GM12878 (cell line): Measurements from ENCODE around the gene C1orf198. TPM values are rescaled to one million over a fixed set of nuclear protein-coding genes. Genes with fewer than 3 reads are reported as not detected.

Experiments
- ATAC-seq: fragments of 200-7000 bp; cut with Tn5 transposase; 3 replicates; pipeline ENCODE4 v1.9.1; 2020; ENCODE audit warnings: mild to moderate bottlenecking, moderate library complexity
- BruUV-seq: library from RNA; stranded (reverse); fragments of 400-500 nt; replicated peaks from 2 replicates; lab custom pipeline; 2021; lab: Mats Ljungman, UMichigan
- CTCF ChIA-PET: fragments of 300-600 bp; sonication (Branson Sonifier 250); formaldehyde crosslinking; extraction: SDS; loops from one replicate; lab custom pipeline; 2021; ENCODE audit warnings: inconsistent platforms; lab: Yijun Ruan, JAX
- POLR2A ChIA-PET: fragments of 350-600 bp; formaldehyde crosslinking; extraction: SDS; loops from one replicate; lab custom pipeline; 2021; ENCODE audit warnings: inconsistent platforms; lab: Charles Lee
- RAD21 ChIA-PET: fragments of 300-600 bp; sonication (Branson Sonifier 250); formaldehyde crosslinking; loops from one replicate; lab custom pipeline; 2023; ENCODE audit warnings: antibody characterized with exemption; ENCODE audit not compliant: unreplicated experiment; lab: Charles Lee
- SMC1A ChIA-PET: fragments of 300-600 bp; sonication (Branson Sonifier 250); formaldehyde crosslinking; loops from one replicate; lab custom pipeline; 2023; ENCODE audit not compliant: unreplicated experiment, uncharacterized antibody; lab: Charles Lee
- DNase-seq: peaks from one replicate; pipeline ENCODE4 v3.0.0-alpha.2; 2011; ENCODE audit warnings: low read depth, low spot score
- FAIRE-seq: peaks from 3 replicates; lab custom pipeline; 2011; peaks lifted over from hg19 to GRCh38; lab: Jason Lieb, UNC
- H2AFZ ChIP-seq: 2 replicates; pipeline ENCODE4 v1.6.0; 2011; ENCODE audit warnings: low read depth, low read length, control low read depth; ENCODE audit not compliant: control insufficient read depth
- H3K27ac ChIP-seq: 2 replicates; pipeline ENCODE4 v1.5.1; 2011; ENCODE audit warnings: control low read depth; ENCODE audit not compliant: control insufficient read depth, insufficient read depth
- H3K27me3 ChIP-seq, 2 experiments: replicated peaks in 1 of 2; 2 replicates each; pipeline versions ENCODE4 v1.6.0 to v1.6.1; 2011; ENCODE audit warnings: low read length in 1 of 2; ENCODE audit not compliant: control insufficient read depth in 2 of 2, insufficient read depth in 2 of 2
- H3K36me3 ChIP-seq, 2 experiments: 2 replicates each; pipeline ENCODE4 v1.5.1; 2011; ENCODE audit warnings: low read length in 1 of 2; ENCODE audit not compliant: control insufficient read depth in 2 of 2, insufficient read depth in 2 of 2
- H3K4me1 ChIP-seq: 2 replicates; pipeline ENCODE4 v1.6.1; 2011; ENCODE audit warnings: mild to moderate bottlenecking, low read length, moderate library complexity, mixed read lengths; ENCODE audit not compliant: control insufficient read depth, insufficient read depth
- H3K4me2 ChIP-seq: 2 replicates; pipeline ENCODE4 v1.6.0; 2011; ENCODE audit warnings: control low read depth; ENCODE audit not compliant: control insufficient read depth, insufficient read depth
- H3K4me3 ChIP-seq: fragments of 200-600 bp; sonication (generic); 2 replicates; pipeline ENCODE4 v1.5.1; 2016
- H3K79me2 ChIP-seq: 2 replicates; pipeline ENCODE4 v1.6.0; 2011; ENCODE audit warnings: low read length; ENCODE audit not compliant: control insufficient read depth, insufficient read depth
- H3K9ac ChIP-seq: 2 replicates; pipeline ENCODE4 v1.8.0; 2011; ENCODE audit warnings: low read length, control low read depth, mixed read lengths; ENCODE audit not compliant: control insufficient read depth, insufficient read depth
- H3K9me3 ChIP-seq: replicated peaks from 3 replicates; pipeline ENCODE4 v1.5.1; 2011; ENCODE audit warnings: mild to moderate bottlenecking, low read length; ENCODE audit not compliant: control insufficient read depth, insufficient read depth
- H4K20me1 ChIP-seq: 2 replicates; pipeline ENCODE4 v1.6.0; 2011; ENCODE audit not compliant: control insufficient read depth, insufficient read depth
- ASH2L ChIP-seq: fragments of 300-600, 200-600 bp; sonication (generic); IDR thresholded peaks from 2 replicates; pipeline ENCODE4 v1.6.1; 2017; ENCODE audit warnings: low read depth, mild to moderate bottlenecking, borderline replicate concordance
- BACH1 ChIP-seq: fragments of 450-650 bp; IDR thresholded peaks from 2 replicates; pipeline ENCODE4 v1.6.1; 2017; ENCODE audit warnings: mild to moderate bottlenecking, borderline replicate concordance
- BCL11A ChIP-seq: IDR thresholded peaks from 2 replicates; pipeline ENCODE4 v1.6.1; 2011; ENCODE audit warnings: low read depth, low read length
- CHD1 ChIP-seq: IDR thresholded peaks from 2 replicates; pipeline ENCODE4 v1.6.1; 2012; ENCODE audit warnings: low read depth, low read length, improper control_type of control experiment
- EZH2 ChIP-seq: IDR thresholded peaks from 2 replicates; pipeline ENCODE4 v1.6.1; 2012; ENCODE audit warnings: low read depth, mild to moderate bottlenecking, control low read depth, inconsistent platforms, low read length, borderline replicate concordance; ENCODE audit not compliant: control insufficient read depth
- HDAC2 ChIP-seq: fragments of 200-600 bp; sonication (generic); IDR thresholded peaks from 2 replicates; pipeline ENCODE4 v1.6.1; 2017
- MTA3 ChIP-seq: IDR thresholded peaks from 2 replicates; pipeline ENCODE4 v1.6.1; 2012; ENCODE audit warnings: low read length, inconsistent platforms, borderline replicate concordance
- NBN ChIP-seq: fragments of 450-650 bp; IDR thresholded peaks from 2 replicates; pipeline ENCODE4 v1.6.1; 2016
- PML ChIP-seq: IDR thresholded peaks from 2 replicates; pipeline ENCODE4 v1.6.1; 2012; ENCODE audit warnings: low read length, inconsistent platforms
- SMC3 ChIP-seq: IDR thresholded peaks from 2 replicates; pipeline ENCODE4 v1.6.1; 2011; ENCODE audit warnings: low read length, improper control_type of control experiment, borderline replicate concordance
- SREBF2 ChIP-seq: IDR thresholded peaks from 2 replicates; pipeline ENCODE4 v1.6.1; 2012; ENCODE audit warnings: mild to moderate bottlenecking, low read length
- STAT1 ChIP-seq: fragments of 450-650 bp; conservative IDR thresholded peaks from 2 replicates; pipeline ENCODE4 v1.6.1; 2014; ENCODE audit warnings: antibody characterized with exemption, mild to moderate bottlenecking
- TARDBP ChIP-seq: IDR thresholded peaks from 2 replicates; pipeline ENCODE4 v1.6.1; 2016; ENCODE audit warnings: borderline replicate concordance
- WGBS: methylation state at CpG from one replicate; pipeline ENCODE4 v1.1.6; 2016; ENCODE audit warnings: low lambda C conversion rate; ENCODE audit not compliant: insufficient replicate concordance, insufficient coverage; ENCODE audit errors: missing lambda C conversion rate; 5-methylcytosine and 5-hydroxymethylcytosine counted together
- in situ Hi-C: fragments of 300-500 bp; cut with MboI; formaldehyde crosslinking; loops from 9 replicates; pipeline ENCODE4 v1.14.3; 2018; ENCODE audit warnings: mixed read lengths
- intact Hi-C: fragments of 100-400 bp; cut with micrococcal nuclease; formaldehyde crosslinking; loops from one replicate; pipeline ENCODE4 v1.14.2; 2022; ENCODE audit not compliant: unreplicated experiment
- polyA plus RNA-seq, 11 experiments: library from polyadenylated mRNA; depleted of rRNA in 4 of 11; unstranded in 6 of 11; stranded (reverse) in 5 of 11; fragments of >200 nt; fragmentation: Nextera tagmentation in 4 of 11; fragmentation: Illumina TruSeq in 1 of 11; extraction: Ambion mirVana in 4 of 11; extraction: Trizol in 1 of 11; gene quantifications; 1 replicate in 1 of 11; 2 replicates in 10 of 11; pipeline versions ENCODE4 v1.2.1 to v1.2.3, GENCODE V29; 2011 to 2016; ENCODE audit warnings: inconsistent platforms in 2 of 11, missing spikeins in 2 of 11, low read depth in 1 of 11
- total RNA-seq, 4 experiments: library from RNA; depleted of rRNA in 3 of 4; stranded (reverse); fragments of >200 nt in 3 of 4; fragmentation: Illumina TruSeq in 1 of 4; extraction: Trizol in 1 of 4; gene quantifications; 2 replicates each; pipeline versions ENCODE4 v1.2.1 to v1.2.3, GENCODE V29; 2013 to 2021
- TF ChIP-seq, protein P1 (sequence below): fragments of 150-350 bp; IDR thresholded peaks from 2 replicates; pipeline ENCODE4 v1.6.1; 2014; ENCODE audit warnings: mild to moderate bottlenecking, low read depth, low read length
- TF ChIP-seq, protein P2 (sequence below), 3 experiments: IDR thresholded peaks in 2 of 3; conservative IDR thresholded peaks in 1 of 3; 2 replicates each; pipeline ENCODE4 v1.5.1; 2011; ENCODE audit warnings: low read depth in 3 of 3, low read length in 3 of 3, mild to moderate bottlenecking in 3 of 3, control low read depth in 2 of 3, moderate library complexity in 2 of 3, inconsistent platforms in 1 of 3, mixed read lengths in 1 of 3; ENCODE audit not compliant: control insufficient read depth in 2 of 3, insufficient read depth in 1 of 3; ENCODE audit errors: extremely low read depth in 1 of 3
- TF ChIP-seq, protein P3 (sequence below): fragments of 450-650 bp; IDR thresholded peaks from 2 replicates; pipeline ENCODE4 v1.6.1; 2017; ENCODE audit warnings: mild to moderate bottlenecking

Gene C1orf198
- total and polyA plus RNA-seq, 10 of the 15 experiments (the other 5 are each of a cell fraction or from before 2014, with no cell fraction given) = 0.16 to 2.8 (median 1.1) TPM

DNA sequence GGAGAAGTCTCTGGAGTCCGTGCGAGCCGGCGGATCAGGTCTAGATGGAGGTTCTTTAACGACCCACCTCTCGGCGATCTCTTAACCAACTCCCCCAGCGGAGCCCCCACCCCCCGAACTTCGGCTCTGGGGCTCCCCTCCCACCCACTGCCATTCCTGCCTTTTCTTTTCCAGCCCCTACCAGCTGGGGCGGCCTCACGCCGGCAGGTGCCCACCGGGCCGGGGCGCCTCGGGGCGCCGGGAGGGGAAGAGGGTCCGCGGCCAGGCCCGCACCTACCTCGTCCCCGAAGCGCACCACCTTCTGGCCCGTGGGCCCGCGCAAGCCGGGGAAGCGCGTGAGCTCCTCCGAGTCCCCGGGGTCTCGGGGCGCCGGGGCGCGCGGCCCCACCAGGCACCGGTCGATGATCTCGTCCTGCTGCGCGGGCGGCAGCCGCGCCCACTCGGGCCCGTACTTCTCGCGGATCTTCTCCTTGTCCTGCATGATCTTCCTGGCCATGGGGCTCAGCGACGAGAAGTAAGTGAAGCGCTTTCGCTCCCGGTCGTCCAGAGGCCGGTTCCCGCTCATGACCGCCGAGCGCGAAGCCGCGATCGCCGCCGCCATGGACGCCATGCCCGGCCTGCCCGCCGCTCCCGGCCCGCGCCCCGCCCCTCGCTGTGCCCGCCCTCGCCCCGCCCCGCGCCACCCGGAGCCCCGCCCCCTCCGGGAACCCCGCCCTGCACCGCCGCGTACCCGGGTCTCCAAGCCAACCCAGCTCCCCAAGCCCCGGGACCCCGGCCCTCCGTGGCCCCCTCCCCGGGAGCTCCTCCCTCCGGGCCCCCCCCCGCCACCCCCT, at the start of gene C1orf198 (continued):
- TF ChIP-seq CHD1 = no peak
- TF ChIP-seq, protein P1, sequence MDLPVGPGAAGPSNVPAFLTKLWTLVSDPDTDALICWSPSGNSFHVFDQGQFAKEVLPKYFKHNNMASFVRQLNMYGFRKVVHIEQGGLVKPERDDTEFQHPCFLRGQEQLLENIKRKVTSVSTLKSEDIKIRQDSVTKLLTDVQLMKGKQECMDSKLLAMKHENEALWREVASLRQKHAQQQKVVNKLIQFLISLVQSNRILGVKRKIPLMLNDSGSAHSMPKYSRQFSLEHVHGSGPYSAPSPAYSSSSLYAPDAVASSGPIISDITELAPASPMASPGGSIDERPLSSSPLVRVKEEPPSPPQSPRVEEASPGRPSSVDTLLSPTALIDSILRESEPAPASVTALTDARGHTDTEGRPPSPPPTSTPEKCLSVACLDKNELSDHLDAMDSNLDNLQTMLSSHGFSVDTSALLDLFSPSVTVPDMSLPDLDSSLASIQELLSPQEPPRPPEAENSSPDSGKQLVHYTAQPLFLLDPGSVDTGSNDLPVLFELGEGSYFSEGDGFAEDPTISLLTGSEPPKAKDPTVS = no peak

DNA sequence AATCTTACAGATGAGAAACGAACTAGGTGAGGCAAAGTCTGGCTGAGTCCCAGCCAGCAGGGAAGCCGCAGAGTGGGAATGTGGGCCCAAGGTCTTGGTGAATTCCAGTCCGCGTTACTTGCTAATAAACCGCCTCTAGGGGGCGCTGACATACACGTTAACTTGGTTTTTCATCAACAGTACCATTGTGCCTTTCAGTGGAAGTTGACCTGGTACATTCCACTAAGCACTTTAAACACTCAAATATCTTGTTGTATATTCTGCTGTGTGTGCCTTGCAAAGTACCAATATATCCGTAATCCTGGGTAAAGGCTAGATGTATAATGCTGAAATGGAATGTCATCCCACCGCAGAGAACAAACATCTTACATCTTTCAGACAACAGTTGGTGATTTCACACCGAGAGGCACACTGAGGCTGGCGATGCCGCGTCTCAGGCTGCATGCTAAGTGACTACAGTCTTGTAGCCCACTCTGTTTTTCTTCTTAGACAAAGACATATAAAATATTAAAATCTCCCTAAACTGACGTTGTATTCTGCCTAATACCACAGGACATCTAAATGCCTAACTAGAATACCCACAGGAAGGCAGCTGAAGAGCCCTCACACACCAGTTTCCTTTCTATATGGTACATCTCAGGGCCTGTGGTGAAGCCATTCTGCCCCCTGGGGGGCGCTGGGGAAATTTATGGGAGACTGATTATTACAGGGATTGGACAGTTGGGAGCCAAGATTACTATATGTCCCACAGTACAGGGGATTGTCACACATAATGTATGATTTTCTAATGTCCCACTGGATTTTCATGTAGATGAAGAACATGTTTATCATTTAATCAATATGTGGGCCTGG, 49.2 kb upstream of the C1orf198 start:
- Histone ChIP-seq H4K20me1 (no peaks in the 10 kb centered on the region), H3K4me1 (no peaks in the 10 kb centered on the region), H3K27me3 (no peaks in the 10 kb centered on the region), H3K79me2 (no peaks in the 10 kb centered on the region), H3K36me3 (peaks cover 0 to 18% of the 10 kb centered on the region in 2 experiments), H3K27ac (no peak overlapping the region), H3K9me3 (no peaks in the 10 kb centered on the region), H3K9ac (no peak overlapping the region), H2AFZ (no peak overlapping the region), H3K4me2 (no peak overlapping the region), H3K4me3 (no peak overlapping the region)
- WGBS = 43% methylated on average over 15 of the region's 15 CpGs
- RAD21 ChIA-PET = interaction anchor here (0.9 kb wide), 1 partner anchor 266 kb away, joined by 3 read pairs; no protein-coding TSS in a partner anchor
- CTCF ChIA-PET = interaction anchor here (0.5 to 7.1 kb wide), 13 partner anchors 11 to 297 kb away, joined by 3 to 30 read pairs (median 5); no protein-coding TSS in a partner anchor
- in situ Hi-C loops (loop anchor here (10.0 kb wide), 1 partner anchor 177 kb away; no protein-coding TSS in a partner anchor), intact Hi-C loops (loop anchor here (1.0 to 2.0 kb wide), 3 partner anchors 61 to 294 kb away; partner anchors contain the start of genes ARV1 and TTC13)
- POLR2A ChIA-PET = no interaction called here
- SMC1A ChIA-PET = interaction anchor here (1.0 to 2.5 kb wide), 5 partner anchors 16 to 290 kb away, joined by 3 to 12 read pairs (median 5); partner anchors contain the start of gene ARV1
- BruUV-seq = no TSS peak
- DNase-seq = peak; percentile 17
- peak; percentile 95 for FAIRE-seq
- peak; percentile 95 for ATAC-seq
- TF ChIP-seq TARDBP (no peak), SREBF2 (no peak), BACH1 (no peak), EZH2 (no peak), MTA3 (no peak), HDAC2 (no peak), NBN (no peak), SMC3 (peak; percentile 77), PML (no peak), ASH2L (no peak), BCL11A (no peak), STAT1 (no peak)
- TF ChIP-seq, protein P2, sequence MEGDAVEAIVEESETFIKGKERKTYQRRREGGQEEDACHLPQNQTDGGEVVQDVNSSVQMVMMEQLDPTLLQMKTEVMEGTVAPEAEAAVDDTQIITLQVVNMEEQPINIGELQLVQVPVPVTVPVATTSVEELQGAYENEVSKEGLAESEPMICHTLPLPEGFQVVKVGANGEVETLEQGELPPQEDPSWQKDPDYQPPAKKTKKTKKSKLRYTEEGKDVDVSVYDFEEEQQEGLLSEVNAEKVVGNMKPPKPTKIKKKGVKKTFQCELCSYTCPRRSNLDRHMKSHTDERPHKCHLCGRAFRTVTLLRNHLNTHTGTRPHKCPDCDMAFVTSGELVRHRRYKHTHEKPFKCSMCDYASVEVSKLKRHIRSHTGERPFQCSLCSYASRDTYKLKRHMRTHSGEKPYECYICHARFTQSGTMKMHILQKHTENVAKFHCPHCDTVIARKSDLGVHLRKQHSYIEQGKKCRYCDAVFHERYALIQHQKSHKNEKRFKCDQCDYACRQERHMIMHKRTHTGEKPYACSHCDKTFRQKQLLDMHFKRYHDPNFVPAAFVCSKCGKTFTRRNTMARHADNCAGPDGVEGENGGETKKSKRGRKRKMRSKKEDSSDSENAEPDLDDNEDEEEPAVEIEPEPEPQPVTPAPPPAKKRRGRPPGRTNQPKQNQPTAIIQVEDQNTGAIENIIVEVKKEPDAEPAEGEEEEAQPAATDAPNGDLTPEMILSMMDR (IDR thresholded peaks at IDR 0.05 in 2 of 3, conservative IDR thresholded peaks at IDR 0.05 in 1 of 3; ENCODE audit: control insufficient read depth in 2 of 3, extremely low read depth in 1 of 3, insufficient read depth in 1 of 3, low read depth in 3 of 3, low read length in 3 of 3) = peak; percentile 66 to 80 (median 78)
- TF ChIP-seq, protein P3, sequence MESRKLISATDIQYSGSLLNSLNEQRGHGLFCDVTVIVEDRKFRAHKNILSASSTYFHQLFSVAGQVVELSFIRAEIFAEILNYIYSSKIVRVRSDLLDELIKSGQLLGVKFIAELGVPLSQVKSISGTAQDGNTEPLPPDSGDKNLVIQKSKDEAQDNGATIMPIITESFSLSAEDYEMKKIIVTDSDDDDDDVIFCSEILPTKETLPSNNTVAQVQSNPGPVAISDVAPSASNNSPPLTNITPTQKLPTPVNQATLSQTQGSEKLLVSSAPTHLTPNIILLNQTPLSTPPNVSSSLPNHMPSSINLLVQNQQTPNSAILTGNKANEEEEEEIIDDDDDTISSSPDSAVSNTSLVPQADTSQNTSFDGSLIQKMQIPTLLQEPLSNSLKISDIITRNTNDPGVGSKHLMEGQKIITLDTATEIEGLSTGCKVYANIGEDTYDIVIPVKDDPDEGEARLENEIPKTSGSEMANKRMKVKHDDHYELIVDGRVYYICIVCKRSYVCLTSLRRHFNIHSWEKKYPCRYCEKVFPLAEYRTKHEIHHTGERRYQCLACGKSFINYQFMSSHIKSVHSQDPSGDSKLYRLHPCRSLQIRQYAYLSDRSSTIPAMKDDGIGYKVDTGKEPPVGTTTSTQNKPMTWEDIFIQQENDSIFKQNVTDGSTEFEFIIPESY = no peak
